Colonic mucosa (tissue), 4 donors: ENCODE measurements around the gene ENPP7. TPM values are rescaled to one million over a fixed set of nuclear protein-coding genes. Genes with fewer than 3 reads are reported as not detected.

Experiments
- DNase-seq: peaks from one replicate; pipeline ENCODE4 v3.0.0-alpha.2; 2020
- H3K27ac ChIP-seq: fragments of 200-600 bp; one replicate; pipeline ENCODE4 v1.8.0; 2021
- H3K27me3 ChIP-seq: fragments of 200-600 bp; one replicate; pipeline ENCODE4 v1.8.0; 2021
- H3K36me3 ChIP-seq: fragments of 200-600 bp; one replicate; pipeline ENCODE4 v1.8.0; 2021
- H3K4me1 ChIP-seq: fragments of 200-600 bp; one replicate; pipeline ENCODE4 v1.8.0; 2021; ENCODE audit warnings: mild to moderate bottlenecking
- H3K4me3 ChIP-seq: fragments of 200-600 bp; one replicate; pipeline ENCODE4 v1.8.0; 2021
- H3K9ac ChIP-seq, 2 donors: one replicate each; pipeline ENCODE4 v1.7.0; 2013; ENCODE audit warnings: control low read depth in 2 of 2, low read depth in 2 of 2, low read length in 2 of 2
- H3K9me3 ChIP-seq: fragments of 200-600 bp; one replicate; pipeline ENCODE4 v1.8.0; 2021
- intact Hi-C: fragments of 100-400 bp; cut with DNase I; formaldehyde crosslinking; loops from one replicate; pipeline ENCODE4 v1.14.1; 2022
- total RNA-seq, 2 donors: library from RNA; stranded (reverse); fragmentation: NEBNext Ultra II Directional in 1 of 2; extraction: Animal tissue kit (Norgen Biotek cat#: 25700) in 1 of 2; gene quantifications; one replicate each; pipeline ENCODE4 v1.2.1, GENCODE V29; 2021
- TF ChIP-seq, protein P1 (sequence below): fragments of 200-600 bp; IDR thresholded peaks from one replicate; pipeline ENCODE4 v1.8.0; 2022; ENCODE audit warnings: antibody characterized with exemption, mild to moderate bottlenecking
- donor health status: healthy.
- donor health status: DM: no; HTN: no; CAD: no.
- donor health status: DM: no; HTN: no; CAD: no.

Gene ENPP7
- total RNA-seq, 2 donors from 2014 or later, result not detected

DNA sequence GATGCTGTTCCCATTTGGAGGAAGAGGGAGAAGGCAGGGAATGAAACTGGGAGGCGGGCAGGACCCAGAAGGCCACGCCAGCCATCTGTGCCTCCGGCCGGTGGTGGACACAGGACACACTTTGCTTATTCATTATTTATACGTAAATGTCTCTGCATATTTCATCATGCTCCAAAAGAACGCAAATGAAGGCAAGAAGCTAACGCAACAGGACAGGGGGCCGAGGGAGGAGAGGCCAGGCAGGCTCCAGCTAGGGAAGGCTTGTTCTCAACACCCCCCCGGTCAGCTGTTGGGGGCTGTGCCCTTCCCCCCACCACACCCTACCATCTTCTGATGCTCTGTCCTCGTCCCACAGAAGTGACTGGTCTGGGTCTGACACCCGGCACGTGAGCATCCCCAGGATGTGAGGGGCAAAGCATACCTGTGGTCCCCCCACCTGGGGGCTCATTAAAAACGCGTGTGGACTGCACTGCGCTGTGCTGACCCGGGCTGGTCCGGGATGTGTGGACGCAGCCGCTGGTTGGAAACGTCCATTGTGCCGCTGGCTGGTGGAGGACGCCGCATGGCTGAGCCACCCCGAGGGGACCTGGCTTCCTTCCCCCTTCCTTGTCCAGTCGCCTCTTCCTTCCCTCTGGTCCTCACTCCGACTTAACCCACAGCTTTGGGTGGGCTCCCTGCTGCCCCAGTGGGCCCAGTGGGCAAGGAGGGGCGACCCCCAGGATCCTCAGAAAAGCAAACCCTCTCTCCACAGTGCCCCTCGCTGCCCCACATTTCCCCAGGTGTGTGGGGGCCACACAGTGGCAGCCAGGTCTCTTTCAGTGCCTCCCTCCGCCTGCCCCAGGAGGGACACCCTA lies 46.4 kb upstream of the ENPP7 start:
- Histone ChIP-seq H3K36me3 (no peaks in the 10 kb centered on the region), H3K9me3 (no peaks in the 10 kb centered on the region), H3K27me3 (no peaks in the 10 kb centered on the region), H3K4me3 (no peak overlapping the region), H3K9ac (no peak overlapping the region), H3K27ac (no peak overlapping the region), H3K4me1 (no peaks in the 10 kb centered on the region)
- intact Hi-C loops, result no loop called here
- no peak for DNase-seq
- TF ChIP-seq, protein P1, sequence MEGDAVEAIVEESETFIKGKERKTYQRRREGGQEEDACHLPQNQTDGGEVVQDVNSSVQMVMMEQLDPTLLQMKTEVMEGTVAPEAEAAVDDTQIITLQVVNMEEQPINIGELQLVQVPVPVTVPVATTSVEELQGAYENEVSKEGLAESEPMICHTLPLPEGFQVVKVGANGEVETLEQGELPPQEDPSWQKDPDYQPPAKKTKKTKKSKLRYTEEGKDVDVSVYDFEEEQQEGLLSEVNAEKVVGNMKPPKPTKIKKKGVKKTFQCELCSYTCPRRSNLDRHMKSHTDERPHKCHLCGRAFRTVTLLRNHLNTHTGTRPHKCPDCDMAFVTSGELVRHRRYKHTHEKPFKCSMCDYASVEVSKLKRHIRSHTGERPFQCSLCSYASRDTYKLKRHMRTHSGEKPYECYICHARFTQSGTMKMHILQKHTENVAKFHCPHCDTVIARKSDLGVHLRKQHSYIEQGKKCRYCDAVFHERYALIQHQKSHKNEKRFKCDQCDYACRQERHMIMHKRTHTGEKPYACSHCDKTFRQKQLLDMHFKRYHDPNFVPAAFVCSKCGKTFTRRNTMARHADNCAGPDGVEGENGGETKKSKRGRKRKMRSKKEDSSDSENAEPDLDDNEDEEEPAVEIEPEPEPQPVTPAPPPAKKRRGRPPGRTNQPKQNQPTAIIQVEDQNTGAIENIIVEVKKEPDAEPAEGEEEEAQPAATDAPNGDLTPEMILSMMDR, result no peak

DNA sequence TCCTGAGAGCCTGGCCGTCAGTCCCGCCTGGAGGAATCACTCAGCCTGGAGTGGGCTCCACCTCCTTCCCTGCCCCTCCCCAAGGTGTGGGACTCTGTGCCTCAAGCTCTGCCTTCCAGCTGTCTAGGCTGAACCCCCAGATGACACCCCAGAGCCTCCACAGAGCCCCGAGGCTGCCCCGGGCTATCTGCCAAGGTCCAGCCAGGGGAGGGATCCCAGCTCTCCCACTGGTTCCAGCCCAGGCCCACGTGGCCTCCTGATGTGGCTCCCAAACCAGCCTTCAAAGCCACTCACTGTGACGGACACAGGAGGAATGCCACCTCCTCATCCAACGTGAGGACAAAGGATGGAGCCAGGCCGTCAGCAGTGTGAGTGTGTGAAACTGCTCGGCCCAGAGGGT lies 45.6 kb upstream of the ENPP7 start:
- TF ChIP-seq, protein P1, result no peak
- Histone ChIP-seq H3K27ac (no peak overlapping the region), H3K4me1 (no peaks in the 10 kb centered on the region), H3K9me3 (no peaks in the 10 kb centered on the region), H3K27me3 (no peaks in the 10 kb centered on the region), H3K4me3 (no peak overlapping the region), H3K9ac (no peak overlapping the region), H3K36me3 (no peaks in the 10 kb centered on the region)
- DNase-seq, result no peak
- intact Hi-C loops, result no loop called here

DNA sequence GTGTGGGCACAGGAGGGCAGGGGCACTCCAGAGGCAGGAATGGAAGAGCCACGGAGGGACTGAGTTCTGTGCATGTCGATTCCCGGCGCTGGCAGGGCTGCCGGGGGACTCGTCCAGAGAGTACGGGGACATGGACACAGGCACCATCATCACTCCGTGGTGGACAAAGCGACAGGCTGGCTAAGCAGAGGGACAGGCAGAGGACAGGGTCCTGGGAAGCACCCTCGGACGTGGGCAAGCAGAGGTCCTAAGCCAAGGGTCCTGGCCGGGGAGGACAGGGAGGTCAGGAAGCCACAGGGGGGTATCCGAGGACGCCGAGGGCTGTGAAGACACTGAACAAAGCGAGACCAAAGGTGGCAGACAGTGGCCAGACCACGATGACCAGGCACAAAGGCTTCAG lies 44.3 kb upstream of the ENPP7 start:
- no peaks in the 10 kb centered on the region for H3K27me3 ChIP-seq
- TF ChIP-seq, protein P1, result no peak
- DNase-seq, result no peak
- no peaks in the 10 kb centered on the region for H3K4me1 ChIP-seq
- no peaks in the 10 kb centered on the region for H3K9me3 ChIP-seq
- H3K27ac ChIP-seq, result no peak overlapping the region
- H3K9ac ChIP-seq, result no peak overlapping the region
- no peak overlapping the region for H3K4me3 ChIP-seq
- intact Hi-C loops, result no loop called here
- H3K36me3 ChIP-seq, result no peaks in the 10 kb centered on the region

DNA sequence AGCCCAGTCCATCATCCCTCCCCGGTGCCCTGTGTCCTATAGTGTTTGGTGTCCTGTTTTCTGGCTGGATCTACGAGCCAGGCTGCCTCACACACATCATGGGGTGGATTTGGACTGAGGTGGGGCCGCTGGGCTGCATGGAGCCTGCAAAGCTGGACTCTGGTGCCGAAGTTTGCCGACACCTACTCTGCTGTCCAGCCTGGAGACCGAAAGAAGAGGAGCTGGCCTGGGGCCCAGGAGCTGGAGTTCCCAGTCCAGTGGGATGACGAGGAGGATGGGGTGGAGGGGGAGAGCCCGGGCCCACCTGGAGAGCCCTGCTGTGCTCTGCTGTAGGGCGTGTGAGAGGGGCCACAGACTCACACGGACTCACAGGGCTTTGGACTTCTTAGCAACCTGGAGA lies 40.3 kb upstream of the ENPP7 start:
- TF ChIP-seq, protein P1, result no peak
- no peak overlapping the region for H3K27ac ChIP-seq
- no peaks in the 10 kb centered on the region for H3K9me3 ChIP-seq
- DNase-seq, result no peak
- no peaks in the 10 kb centered on the region for H3K36me3 ChIP-seq
- no peak overlapping the region for H3K9ac ChIP-seq
- H3K4me3 ChIP-seq, result no peak overlapping the region
- intact Hi-C loops, result no loop called here
- no peaks in the 10 kb centered on the region for H3K4me1 ChIP-seq
- H3K27me3 ChIP-seq, result no peaks in the 10 kb centered on the region

DNA sequence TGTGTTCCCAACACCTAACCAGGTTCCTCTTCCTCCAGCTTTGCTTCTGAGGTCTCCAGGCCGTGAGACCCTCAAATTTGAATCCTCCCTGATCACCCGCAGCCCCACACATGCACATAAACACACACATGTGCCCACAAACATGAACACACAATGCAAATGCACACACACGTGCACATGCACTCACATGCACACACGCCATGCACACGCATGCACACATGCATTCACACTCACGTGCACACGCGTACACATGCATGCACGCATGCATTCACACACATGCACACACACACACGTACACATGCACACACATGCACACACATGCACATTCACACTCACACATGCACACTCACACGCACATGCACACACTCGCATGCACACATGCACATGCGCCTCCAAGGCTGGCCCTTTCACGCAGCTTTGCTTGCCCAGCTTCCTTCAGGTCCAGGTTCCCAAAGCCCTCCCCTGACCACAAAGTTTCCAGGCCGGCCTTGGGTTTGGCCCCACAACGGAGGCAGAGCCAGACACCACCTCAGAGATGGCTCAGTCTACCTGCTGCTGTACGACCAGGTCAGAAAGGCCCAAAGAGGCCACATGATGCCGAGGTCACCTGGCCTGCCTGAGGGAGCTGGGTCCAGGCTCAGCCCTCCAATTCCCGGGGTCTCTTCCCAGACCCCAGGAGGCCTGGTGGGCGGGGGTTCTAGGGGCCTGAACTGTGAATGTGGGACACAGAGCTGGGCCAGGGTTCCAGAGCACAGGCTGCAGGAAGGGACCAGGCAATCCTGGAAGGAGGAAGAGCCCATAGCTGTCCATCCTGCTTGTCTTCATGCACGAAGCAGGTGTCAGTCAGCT lies 39.5 kb upstream of the ENPP7 start:
- TF ChIP-seq, protein P1, result no peak
- no peaks in the 10 kb centered on the region for H3K9me3 ChIP-seq
- no peaks in the 10 kb centered on the region for H3K27me3 ChIP-seq
- DNase-seq, result no peak
- no peaks in the 10 kb centered on the region for H3K4me1 ChIP-seq
- no peaks in the 10 kb centered on the region for H3K36me3 ChIP-seq
- intact Hi-C loops, result no loop called here
- no peak overlapping the region for H3K9ac ChIP-seq
- H3K4me3 ChIP-seq, result no peak overlapping the region
- no peak overlapping the region for H3K27ac ChIP-seq
